ENCODE results near the gene C12orf57.

C12orf57 gene

DNA sequence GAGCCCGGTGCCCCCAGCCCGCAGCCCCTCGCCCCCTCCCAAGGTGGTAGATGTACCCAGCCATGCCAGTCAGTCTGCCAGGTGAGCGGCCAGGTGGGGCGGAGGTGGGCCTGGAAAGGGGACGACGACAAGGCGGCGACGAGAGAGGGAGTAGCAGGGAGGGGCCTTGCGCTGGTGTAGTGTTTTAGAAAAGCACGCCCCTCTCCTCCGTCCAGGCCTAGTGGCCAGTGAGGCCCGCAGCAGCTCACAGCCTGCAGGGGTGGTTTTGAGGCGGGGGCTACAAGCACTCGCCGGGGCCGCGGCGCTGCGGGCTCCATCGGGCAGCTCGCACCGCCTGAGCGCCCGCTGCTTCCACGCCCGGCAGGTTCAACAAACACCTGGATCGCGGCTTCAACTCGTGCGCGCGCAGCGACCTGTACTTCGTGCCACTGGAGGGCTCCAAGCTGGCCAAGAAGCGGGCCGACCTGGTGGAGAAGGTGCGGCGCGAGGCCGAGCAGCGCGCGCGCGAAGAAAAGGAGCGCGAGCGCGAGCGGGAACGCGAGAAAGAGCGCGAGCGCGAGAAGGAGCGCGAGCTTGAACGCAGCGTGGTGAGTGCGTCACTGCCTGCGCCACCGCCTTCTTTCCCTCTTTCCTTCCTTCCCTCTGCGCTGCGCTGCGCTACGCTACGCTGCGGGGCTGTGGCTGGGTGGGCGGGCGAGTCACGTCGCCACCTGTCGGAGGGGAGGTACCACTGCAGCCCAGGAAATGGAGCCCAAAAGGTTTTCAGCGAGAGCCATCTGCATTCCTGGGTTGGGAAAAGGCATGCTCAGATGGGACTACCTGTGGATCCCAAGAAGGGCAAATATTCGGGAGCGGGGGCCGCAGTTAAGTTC lies 6.1 kb upstream of the C12orf57 start:
- peak; percentile 82 for DNase-seq (ENCODE audit: low read depth)

GRCh38 chr12:6938353-6939190 lies 5.2 kb upstream of the C12orf57 start:
- DNase-seq (ENCODE audit: low read depth), result no peak

DNA sequence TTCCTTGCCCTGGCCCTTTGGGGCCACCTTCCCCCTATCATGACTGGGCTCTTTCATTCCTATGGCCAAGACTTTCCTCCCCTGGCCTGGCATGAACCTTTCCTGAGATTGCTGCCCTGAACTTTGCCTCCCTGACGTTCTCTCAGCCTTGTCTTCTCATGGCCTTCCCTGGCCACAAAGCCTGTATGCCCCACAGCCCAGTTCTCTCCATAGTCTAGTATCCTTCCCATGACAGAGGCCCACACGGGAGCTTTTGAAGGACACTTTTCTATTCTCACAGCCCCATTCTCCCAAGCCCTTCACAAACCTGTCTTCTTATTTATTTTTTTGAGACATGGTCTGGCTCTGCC lies 4.7 kb upstream of the C12orf57 start:
- DNase-seq (ENCODE audit: low read depth), result no peak

GRCh38 chr12:6941267-6941666 lies 2.6 kb upstream of the C12orf57 start:
- DNase-seq (ENCODE audit: low read depth), result no peak

GRCh38 chr12:6941782-6942181 lies 2.0 kb upstream of the C12orf57 start:
- DNase-seq (ENCODE audit: low read depth), result no peak

GRCh38 chr12:6942331-6942665 lies 1.5 kb upstream of the C12orf57 start:
- no peak for DNase-seq (ENCODE audit: low read depth)

DNA sequence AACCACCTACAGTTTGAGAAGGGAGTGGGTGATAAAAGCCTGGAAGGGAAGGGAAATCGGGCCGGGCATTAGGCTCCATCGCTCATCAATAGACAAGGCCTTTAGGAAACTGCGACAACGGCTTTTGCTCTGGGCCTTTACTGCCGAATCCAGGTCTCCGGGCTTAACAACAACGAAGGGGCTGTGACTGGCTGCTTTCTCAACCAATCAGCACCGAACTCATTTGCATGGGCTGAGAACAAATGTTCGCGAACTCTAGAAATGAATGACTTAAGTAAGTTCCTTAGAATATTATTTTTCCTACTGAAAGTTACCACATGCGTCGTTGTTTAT lies 467 bp upstream of the C12orf57 start:
- no peak for DNase-seq (ENCODE audit: low read depth)

- DNase-seq (ENCODE audit: low read depth), result peak; percentile 78
These were observed 762 bp downstream of the C12orf57 start for GRCh38 chr12:6944381-6945186.

DNA sequence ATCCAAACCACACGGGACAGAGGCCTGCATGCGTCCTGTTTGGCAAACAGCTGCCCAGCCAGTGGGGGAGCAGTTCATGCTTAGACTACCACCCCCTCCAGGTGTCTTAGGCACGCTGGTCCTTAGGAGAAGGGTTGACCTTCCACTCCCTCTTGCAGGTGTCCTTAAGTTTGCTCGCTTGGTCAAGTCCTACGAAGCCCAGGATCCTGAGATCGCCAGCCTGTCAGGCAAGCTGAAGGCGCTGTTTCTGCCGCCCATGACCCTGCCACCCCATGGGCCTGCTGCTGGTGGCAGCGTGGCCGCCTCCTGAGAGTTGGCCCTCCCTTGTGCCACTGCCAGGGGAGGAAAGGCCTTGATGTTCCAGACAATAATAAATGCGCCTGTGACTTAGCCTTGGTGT lies 1.8 kb downstream of the C12orf57 start:
- no peak for DNase-seq (ENCODE audit: low read depth)

DNA sequence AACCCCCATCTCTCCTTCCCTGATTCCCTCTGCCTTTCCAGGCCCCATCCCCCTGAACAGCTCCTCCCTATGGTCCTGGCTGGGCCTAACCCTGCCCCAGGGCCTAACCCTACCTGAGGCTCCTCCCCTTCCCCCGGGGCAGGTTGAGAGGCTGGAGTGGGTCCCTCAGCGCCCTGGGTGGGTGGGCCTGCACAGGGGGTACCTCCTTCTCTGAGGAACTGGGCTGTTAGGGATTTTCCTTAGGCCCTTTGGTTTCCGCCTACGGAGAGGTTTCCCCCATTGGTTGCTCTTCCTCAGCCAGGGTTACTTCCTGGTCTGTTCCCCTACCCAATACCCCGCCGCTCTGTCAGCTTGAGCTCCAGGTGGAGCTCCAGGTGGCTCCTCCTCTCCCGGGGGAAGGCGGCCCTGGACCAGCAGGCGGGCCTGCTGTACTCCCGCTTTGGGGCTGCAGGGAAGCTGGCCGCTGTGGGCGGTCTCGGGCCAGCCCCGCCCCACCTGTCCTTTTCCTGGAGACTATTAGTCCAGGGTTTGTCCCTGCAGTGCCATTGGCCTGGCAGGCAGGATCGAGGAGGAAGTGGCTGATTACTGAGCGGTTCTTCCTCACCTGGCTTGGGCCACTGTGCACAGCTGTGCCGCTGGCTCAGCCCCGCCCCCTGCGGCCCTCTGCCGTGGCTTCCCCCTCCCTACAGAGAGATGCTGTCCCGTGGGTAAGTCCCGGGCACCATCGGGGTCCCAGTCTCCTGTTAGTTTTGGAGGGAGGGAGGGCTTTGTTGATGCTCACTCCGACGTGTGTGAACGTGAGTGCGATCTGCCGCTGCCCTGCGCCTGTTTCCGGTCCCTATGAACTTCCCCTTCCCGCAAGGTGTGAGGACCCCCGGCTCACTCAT lies 2.5 kb downstream of the C12orf57 start:
- DNase-seq (ENCODE audit: low read depth), result no peak

DNA sequence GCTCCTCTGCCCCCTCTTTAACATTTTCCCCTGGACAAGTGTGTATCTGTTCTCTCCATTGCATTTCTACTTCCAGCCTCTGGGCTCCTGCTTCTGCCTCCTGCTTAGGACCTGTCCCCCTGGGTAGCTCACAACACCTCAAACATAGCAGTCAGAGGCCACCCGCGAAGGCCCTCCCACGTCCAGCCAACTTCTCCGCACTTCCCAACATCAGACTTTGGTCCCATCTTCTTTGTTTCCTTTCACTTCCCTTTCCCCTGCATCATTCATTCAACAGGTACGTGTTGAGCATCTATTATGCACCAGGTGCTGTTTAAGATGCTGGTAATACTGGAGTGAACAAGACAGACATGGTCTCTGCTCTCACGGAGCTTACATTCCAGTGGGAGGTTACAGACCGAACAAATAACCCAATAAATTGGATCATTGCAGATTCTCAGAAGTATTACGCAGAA lies 3.1 kb downstream of the C12orf57 start:
- DNase-seq (ENCODE audit: low read depth), result no peak

- no peak for DNase-seq (ENCODE audit: low read depth)
These were observed 3.8 kb downstream of the C12orf57 start for GRCh38 chr12:6947615-6948014.

GRCh38 chr12:6948873-6949594 lies 5.2 kb downstream of the C12orf57 start:
- no peak for DNase-seq (ENCODE audit: low read depth)

DNA sequence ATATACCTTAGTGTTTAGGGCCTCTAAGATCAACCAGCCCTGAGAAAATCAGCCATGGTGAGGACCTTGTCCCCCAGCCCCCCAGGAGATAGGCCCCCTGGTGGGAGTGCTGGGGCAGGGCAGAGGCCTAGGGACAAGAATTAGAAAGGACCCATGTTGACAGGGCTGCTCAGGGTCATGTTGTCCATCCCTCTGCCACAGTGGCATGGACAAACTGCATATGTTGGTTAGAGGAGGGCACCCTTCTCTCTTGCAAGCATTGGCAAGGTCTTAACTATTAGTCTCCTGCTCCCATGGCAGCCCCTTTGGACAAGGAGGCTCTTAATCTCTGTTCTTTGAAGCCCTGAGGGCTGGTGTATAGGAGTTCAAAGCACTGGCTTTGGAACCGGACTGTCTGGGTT lies 6.6 kb downstream of the C12orf57 start:
- no peak for DNase-seq (ENCODE audit: low read depth)

DNA sequence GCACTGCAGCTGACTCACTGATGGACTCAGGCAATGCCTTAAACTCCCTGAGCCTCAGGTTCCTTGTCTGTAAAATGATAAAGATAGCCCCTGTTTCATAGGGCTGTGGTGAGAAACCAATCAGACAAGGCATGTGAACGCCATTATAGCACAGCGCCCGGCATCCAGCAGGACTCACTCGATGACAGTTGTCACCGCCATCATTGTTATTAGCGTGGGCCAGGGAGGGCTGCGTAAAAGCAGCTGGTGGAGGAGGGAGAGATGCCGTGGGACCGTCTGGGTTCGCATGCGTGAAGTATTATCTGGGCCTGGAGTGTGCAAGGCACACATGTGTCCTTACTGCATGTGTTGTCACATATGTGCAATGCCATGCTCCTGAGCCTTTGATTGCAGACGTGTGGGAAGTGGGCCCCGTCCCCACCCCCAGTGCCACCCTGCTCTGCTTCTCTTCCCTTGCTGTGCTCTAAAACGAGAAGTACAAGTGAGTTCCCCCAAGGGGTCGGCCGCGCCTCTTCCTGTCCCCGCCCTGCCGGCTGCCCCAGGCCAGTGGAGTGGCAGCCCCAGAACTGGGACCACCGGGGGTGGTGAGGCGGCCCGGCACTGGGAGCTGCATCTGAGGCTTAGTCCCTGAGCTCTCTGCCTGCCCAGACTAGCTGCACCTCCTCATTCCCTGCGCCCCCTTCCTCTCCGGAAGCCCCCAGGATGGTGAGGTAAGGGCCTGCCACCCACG lies 7.2 kb downstream of the C12orf57 start, which contains the start of gene PTPN6:
PTPN6 (plus strand) TSS at position 546 of the 730 bp plus-strand sequence; CDS start at position 703, 157 bp downstream.
- DNase-seq (ENCODE audit: low read depth), result no peak

- DNase-seq (ENCODE audit: low read depth), result no peak
These were observed 7.8 kb downstream of the C12orf57 start for GRCh38 chr12:6951551-6952120.

- no peak for DNase-seq (ENCODE audit: low read depth)
These were observed 8.5 kb downstream of the C12orf57 start for GRCh38 chr12:6952121-6952862.

DNA sequence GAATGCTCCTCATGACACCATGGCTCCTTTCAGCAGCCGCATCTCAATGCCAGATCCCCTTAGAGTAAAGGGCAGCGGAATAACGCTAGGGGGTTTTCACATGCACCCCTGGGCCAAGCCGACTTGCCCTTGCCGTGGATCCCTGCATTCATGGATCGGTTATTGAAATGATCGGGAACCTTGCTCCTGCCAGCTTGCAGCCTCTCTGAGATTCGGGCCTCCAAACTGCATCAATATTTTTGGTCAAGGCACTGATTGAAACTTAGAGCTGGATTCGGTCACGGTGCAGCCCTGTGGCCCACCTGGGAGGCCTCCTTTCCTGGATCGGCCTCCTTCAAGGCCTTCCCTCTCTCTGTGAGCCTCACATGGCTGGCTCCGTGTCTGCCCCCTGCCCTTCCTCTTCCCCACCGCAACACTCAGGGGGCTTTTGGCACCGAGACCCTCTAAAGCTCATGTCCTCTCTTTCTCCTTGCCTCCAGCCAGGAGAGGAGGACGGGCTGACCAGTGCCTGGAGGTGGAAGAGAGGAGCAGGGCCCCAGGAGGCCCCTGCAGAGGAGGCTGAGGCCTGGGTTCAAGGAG lies 9.1 kb downstream of the C12orf57 start:
- DNase-seq (ENCODE audit: low read depth), result no peak
